GM21723 (cell line): ENCODE measurements around the gene RRP36.
"Not testable (repeated sequence)": the region's sequence is repeated elsewhere in the genome, so short reads cannot be mapped to it uniquely, and the experiment has no call there.

Experiments used
- ATAC-seq: cut with Tn5 transposase; IDR thresholded peaks from one replicate; pipeline ENCODE4 v1.9.1; 2021; ENCODE audit warnings: mild to moderate bottlenecking, moderate library complexity; ENCODE audit not compliant: unreplicated experiment

RRP36 gene, protein sequence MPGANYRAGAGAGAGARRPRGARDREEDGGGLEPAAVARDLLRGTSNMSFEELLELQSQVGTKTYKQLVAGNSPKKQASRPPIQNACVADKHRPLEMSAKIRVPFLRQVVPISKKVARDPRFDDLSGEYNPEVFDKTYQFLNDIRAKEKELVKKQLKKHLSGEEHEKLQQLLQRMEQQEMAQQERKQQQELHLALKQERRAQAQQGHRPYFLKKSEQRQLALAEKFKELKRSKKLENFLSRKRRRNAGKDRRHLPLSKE

GRCh38 chr6:43021270-43022047 lies at the start of gene RRP36:
Gene RRP36 (plus strand): TSS chr6:43021623. CDS start chr6:43021655, 32 bp downstream.
- peak; percentile 67 for ATAC-seq

GRCh38 chr6:42971746-42972327 lies 49.6 kb upstream of the RRP36 start:
- no peak for ATAC-seq

- ATAC-seq = no peak
These were observed 47.5 kb upstream of the RRP36 start for GRCh38 chr6:42973926-42974325.

DNA sequence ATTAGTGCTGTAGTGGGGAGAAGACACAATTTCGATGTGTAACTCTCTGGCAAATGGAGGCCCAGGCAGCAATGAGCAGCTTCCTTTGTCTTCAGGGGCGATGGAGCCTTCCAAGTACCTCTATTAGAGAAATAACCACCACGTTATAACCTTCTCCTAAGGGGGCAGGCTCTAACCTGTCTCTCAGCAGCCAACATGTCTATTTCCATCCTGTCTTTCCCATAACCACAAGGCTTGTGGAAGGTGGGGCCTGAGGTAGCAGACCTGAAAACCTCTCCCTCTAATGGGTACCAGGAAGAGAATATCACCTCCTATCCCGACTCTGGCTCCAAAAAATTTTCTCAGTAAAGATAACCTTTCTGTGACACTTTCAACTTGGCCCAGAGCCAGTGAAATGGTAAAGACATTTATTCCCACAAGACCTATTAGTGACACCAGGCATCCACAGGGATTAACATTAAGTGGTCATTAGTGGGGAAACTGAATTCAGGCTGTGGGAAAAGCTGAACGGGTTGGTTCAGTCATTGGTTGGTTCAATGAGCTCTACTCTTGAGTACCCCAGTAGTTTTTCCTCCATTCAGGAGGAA lies 46.4 kb upstream of the RRP36 start:
- no peak for ATAC-seq

DNA sequence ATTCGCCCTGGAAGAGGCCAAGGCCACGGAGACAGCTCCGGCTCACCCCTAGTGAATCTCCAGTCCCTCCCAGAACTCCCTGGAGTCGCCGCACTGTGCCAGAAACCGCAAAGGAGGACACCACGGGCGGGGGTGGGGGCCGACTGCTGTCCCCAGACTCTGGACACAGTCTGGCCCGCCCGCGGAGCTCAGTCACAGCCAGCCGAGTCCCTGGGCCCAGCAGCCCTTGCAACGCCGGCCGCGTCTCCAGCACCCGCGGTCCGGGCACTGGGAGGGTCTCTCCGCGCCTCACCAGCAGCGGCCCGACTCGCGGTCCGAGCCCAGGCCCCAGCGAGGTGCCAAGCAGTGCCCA lies 43.0 kb upstream of the RRP36 start:
- peak; percentile 26 for ATAC-seq

- ATAC-seq = peak; percentile 92
These were observed 42.4 kb upstream of the RRP36 start, which contains the start of gene PEX6 for GRCh38 chr6:42978839-42979522. Gene PEX6 (minus strand): TSS chr6:42979181. CDS start chr6:42979150, 31 bp downstream.

DNA sequence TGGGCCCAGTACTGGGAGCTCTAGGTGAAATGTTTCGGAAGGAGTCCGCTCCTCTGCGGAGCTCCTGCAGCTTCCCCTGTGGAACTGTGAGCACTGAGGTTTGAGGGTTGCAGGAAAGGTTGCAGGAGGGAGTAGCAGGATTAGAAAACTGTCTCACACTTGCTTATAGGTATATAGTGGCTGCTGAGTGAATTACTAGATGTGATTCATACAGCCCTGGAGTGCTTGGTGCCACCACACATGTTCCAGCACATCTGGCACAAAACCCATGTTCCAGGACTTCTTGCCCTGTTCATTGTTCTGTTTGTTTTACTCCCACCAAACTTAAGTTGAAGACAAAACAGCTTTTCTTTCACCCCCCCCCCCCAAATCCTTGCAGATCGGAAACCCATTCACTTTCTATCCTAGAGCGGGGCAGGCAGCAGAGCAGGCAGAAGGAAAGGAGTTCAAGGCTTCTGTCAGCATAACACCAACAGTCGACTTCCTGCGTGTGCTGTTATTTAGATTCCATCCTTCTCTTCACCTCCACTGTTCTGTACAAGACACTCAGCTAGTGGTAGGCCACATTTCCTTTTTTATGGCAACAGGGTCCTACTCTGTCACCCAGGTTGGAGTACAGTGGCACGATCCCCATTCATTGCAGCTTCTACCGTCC lies 41.8 kb upstream of the RRP36 start:
- ATAC-seq = peak; percentile 10

- no peak for ATAC-seq
These were observed 39.6 kb upstream of the RRP36 start for GRCh38 chr6:42981836-42982235.

DNA sequence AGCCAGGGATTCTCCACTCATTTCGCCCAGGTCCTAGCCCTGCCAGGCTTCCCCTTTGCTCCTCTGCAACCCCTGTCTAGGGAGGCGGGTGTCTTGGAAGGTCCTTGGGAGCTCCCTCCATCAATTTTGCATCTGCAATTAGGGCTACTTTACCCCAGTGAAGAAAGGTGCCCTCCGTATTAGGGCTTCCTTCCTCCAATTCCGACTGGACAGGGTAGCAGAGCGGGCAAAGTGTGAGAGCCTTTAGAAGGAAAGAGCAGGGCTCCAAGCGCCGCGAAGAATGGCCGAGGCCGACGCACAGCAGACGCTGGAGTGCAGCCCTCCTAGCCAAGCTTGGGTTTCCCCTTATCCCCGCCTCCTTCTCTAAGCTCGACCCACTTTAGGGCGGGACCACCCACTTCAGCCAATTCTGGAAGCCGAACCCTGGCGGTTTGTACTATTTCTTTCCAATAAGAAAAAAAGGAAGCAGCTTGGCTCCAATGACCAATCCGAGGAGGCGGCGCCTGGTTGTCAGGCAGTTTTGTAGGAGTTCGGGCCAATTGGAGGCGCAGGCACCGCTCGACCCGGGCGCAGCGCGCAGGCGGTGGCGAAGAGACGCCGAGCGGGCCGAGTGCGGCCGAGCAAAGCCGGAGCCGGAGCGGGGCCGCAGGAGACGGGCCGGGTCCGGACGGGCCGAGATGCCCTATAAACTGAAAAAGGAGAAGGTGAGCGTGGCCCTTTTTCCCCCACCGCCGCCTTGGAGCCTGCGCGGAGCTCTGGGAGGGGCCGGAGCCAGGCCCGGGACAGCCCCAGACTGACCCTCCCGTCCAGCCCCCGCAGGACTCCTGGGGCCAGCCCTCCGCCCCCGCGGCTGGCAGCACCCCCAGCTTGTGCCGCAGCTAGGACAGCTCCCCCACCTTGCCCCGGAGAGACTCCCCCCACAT lies 37.2 kb upstream of the RRP36 start, which contains the start of gene PPP2R5D:
PPP2R5D (plus strand) TSS at position 570 of the 923 bp plus-strand sequence; CDS start at position 678, 108 bp downstream.
- ATAC-seq = peak; percentile 94

DNA sequence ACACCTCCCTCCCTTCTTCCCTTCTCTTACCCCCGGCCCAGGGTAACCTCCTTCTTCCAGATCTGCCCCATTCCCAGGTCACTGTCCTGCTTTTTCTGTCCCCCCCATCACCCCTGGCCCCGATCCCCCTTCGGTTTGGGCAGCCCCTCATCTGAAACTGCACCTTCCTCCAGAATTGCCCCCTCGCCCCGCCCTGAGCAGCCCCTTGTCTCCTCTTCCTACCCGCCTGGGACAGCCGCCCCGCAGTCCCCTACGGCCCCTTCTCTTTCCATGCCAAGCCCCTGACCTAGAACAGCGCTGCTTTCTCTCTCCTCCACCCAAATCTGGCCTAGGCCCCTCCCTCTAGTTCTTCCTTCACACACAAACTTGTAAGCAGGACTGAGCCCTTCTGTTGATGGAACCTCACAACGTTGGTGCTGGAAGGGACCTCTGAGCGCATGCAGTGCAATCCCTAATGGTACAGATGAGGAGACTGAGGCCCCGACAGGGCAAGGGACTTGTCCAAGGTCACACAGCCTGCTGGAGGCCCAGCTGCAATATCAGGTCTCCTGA lies 36.4 kb upstream of the RRP36 start:
- no peak for ATAC-seq

GRCh38 chr6:42987533-42988451 lies 33.6 kb upstream of the RRP36 start:
- ATAC-seq = no peak

- no peak for ATAC-seq
These were observed 32.9 kb upstream of the RRP36 start for GRCh38 chr6:42988486-42989020.

DNA sequence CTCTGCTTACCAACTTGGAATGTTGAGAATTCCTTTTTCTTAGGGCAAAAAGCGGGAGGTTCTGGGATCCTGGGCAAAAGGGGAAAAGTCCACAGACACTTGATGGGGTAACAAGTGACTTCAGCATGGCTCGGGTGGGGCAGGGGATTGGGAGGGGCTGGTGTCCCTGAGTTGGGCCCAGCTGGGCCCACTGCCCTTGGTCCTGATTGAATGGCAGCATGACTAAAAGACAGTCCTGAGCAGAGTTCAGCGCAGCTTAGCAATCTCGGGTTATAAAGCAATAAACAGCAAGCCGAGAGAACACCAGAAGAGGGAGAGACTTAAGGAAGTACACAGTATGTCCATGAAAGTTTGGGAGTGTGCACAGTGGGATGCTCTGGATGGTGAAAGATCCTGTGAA lies 31.5 kb upstream of the RRP36 start:
- no peak for ATAC-seq

DNA sequence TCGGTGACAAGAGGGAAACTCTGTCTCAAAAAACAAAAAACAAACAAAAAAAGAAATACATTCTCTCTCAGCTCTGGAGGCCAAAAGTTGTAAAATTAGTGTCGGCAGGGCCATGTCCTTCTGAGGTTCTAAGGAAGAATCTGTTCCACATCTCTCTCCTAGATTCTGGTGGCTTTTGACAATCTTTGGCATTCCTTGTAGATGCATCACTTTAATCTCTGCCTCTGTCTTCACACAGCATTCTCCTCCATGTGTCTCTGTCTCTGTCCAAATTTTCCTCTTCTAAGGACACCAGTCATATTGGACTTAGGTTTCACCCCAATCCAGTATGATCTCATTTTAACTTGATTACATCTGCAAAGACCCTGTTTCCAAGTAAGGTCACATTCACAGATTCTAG lies 28.0 kb upstream of the RRP36 start:
- ATAC-seq = no peak

DNA sequence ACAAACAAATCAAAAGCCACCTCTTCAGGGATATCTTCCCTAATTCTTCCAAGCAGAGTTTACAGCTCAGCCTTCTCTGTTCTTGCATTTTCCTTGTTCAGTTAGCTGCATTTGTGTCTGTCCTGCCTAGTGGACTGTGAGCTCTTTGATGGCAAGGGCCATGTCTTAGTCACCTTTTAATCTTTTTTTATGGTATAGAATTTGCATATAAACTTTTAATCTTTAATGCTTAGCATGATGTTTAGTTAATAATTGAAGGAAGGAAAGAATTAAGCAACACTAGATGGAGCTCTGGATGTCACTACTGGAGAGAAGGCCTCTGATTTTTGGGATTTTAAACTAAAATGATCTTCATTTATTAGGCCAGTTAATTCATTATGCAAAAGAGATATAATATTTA lies 24.9 kb upstream of the RRP36 start:
- ATAC-seq = no peak

DNA sequence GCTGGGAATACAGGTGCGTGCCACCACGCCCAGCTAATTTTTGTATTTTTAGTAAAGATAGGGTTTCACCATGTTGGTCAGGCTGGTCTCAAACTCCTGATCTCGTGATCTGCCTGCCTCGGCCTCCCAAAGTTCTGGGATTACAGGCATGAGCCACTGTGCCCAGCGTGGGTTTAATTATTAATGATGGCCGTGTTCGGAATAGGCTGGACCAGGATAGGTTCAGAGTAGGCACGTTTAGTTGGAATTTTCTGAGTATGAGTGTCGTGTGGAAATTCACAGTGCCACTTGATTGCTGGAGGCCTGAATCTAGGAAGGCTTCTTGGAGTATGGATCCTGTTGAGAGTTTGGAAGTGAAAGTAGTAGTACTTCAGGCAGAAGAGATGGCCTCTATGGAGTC lies 23.2 kb upstream of the RRP36 start:
- not testable (repeated sequence) for ATAC-seq

DNA sequence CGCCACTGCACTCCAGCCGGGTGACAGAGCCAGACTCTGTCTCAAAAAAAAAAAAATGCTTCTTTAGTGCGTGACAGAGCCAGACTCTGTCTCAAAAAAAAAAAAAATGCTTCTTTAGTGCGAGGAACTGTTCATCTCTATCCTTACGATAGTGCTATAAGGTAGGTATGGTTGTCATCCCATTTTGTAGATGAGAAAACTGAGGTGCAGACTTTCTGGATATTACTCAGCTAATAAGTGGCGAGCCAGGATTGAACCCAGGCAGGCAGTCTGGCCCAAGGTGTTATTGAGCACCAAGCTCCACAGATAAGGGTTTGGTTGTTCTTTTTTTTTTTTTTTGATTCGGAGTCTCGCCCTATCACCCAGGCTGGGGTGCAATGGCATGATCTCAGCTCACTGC lies 19.6 kb upstream of the RRP36 start:
- no peak for ATAC-seq

DNA sequence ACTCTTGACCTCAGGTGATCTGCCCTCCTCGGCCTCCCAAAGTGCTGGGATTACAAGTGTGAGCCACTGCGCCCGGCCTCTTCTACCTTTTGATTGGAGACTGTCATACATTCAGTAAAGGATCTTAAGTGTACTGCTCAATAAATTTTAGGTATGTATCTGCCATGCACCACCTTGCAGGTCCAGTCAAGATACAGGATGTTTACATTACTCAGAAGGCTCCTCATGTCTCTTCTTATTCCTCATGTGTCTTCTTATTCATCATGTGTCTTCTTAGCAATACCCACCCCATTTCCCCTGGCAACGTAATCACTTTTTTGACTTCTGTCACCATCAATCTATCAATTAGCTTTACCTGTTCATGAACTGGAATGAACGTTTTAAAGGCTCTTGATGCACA lies 15.6 kb upstream of the RRP36 start:
- ATAC-seq = no peak
